HepG2 (cell line): ENCODE measurements around the gene SOX12. TPM values are rescaled to one million over a fixed set of nuclear protein-coding genes. Genes with fewer than 3 reads are reported as not detected.

Experiments
- ATF1 ChIP-seq: IDR thresholded peaks from 2 replicates; pipeline ENCODE4 v1.6.1; 2016; ENCODE audit warnings: mild to moderate bottlenecking, control low read depth
- DMAP1 ChIP-seq: IDR thresholded peaks from 2 replicates; pipeline ENCODE4 v1.6.1; 2016
- EEA1 ChIP-seq: sonication (generic); formaldehyde crosslinking; IDR thresholded peaks from 2 replicates; pipeline ENCODE4 v1.5.1; 2020; ENCODE audit warnings: mild to moderate bottlenecking, missing genetic modification reagents, borderline replicate concordance
- ETV5 ChIP-seq: IDR thresholded peaks from 2 replicates; pipeline ENCODE4 v1.6.1; 2018; ENCODE audit warnings: missing biosample characterization, missing genetic modification reagents, inconsistent platforms, borderline replicate concordance
- HMGXB3 ChIP-seq: sonication (generic); formaldehyde crosslinking; IDR thresholded peaks from 2 replicates; pipeline ENCODE4 v1.4.0; 2020; ENCODE audit warnings: missing genetic modification reagents, borderline replicate concordance
- MED13 ChIP-seq: sonication (generic); formaldehyde crosslinking; IDR thresholded peaks from 2 replicates; pipeline ENCODE4 v1.5.0; 2020; ENCODE audit warnings: missing genetic modification reagents
- MNT ChIP-seq: fragments of 450-650 bp; IDR thresholded peaks from 2 replicates; pipeline ENCODE4 v1.6.1; 2016
- NFE2 ChIP-seq: sonication (generic); formaldehyde crosslinking; IDR thresholded peaks from 2 replicates; pipeline ENCODE4 v1.4.0; 2020; ENCODE audit warnings: missing genetic modification reagents
- NR0B2 ChIP-seq: sonication (generic); formaldehyde crosslinking; IDR thresholded peaks from 2 replicates; pipeline ENCODE4 v1.4.0; 2020; ENCODE audit warnings: mild to moderate bottlenecking, missing genetic modification reagents
- SALL2 ChIP-seq: sonication (generic); formaldehyde crosslinking; IDR thresholded peaks from 2 replicates; pipeline ENCODE4 v1.8.1; 2023; ENCODE audit warnings: mild to moderate bottlenecking, missing genetic modification reagents, inconsistent platforms
- SIN3A ChIP-seq: IDR thresholded peaks from 2 replicates; pipeline ENCODE4 v1.6.1; 2011; ENCODE audit warnings: low read depth, mild to moderate bottlenecking, control low read depth, low read length, borderline replicate concordance
- TIGD3 ChIP-seq: sonication (generic); formaldehyde crosslinking; IDR thresholded peaks from 2 replicates; pipeline ENCODE4 v1.5.1; 2020; ENCODE audit warnings: mild to moderate bottlenecking, missing genetic modification reagents, borderline replicate concordance
- ZC3H4 ChIP-seq: sonication (generic); formaldehyde crosslinking; IDR thresholded peaks from 2 replicates; pipeline ENCODE4 v1.4.0; 2020; ENCODE audit warnings: missing genetic modification reagents, borderline replicate concordance
- ZNF331 ChIP-seq: sonication (generic); formaldehyde crosslinking; IDR thresholded peaks from 2 replicates; pipeline ENCODE4 v1.4.0; 2020; ENCODE audit warnings: missing genetic modification reagents
- ZNF354B ChIP-seq: sonication (generic); formaldehyde crosslinking; IDR thresholded peaks from 2 replicates; pipeline ENCODE4 v1.8.0; 2022; ENCODE audit warnings: mild to moderate bottlenecking, missing genetic modification reagents
- ZNF639 ChIP-seq: conservative IDR thresholded peaks from 2 replicates; pipeline ENCODE4 v1.6.1; 2018; ENCODE audit warnings: missing genetic modification reagents
- ZNF740 ChIP-seq: sonication (generic); formaldehyde crosslinking; IDR thresholded peaks from 2 replicates; pipeline ENCODE4 v1.4.0; 2020; ENCODE audit warnings: missing genetic modification reagents
- polyA plus RNA-seq, 8 experiments: library from polyadenylated mRNA; depleted of rRNA in 3 of 8; stranded (reverse) in 7 of 8; unstranded in 1 of 8; fragments of >200 nt; fragmentation: Illumina TruSeq in 4 of 8; extraction: Trizol in 4 of 8; gene quantifications; 2 replicates each; pipeline versions ENCODE4 v1.2.1 to v1.2.3, GENCODE V29; 2011 to 2016; ENCODE audit warnings: low read depth in 4 of 8, missing spikeins in 1 of 8, mixed read lengths in 1 of 8; ENCODE audit not compliant: insufficient read depth in 1 of 8
- total RNA-seq, 5 experiments: library from RNA; depleted of rRNA; stranded (reverse); fragments of >200 nt; fragmentation: Illumina TruSeq; extraction: Trizol; gene quantifications; 2 replicates each; pipeline ENCODE4 v1.2.3, GENCODE V29; 2016; ENCODE audit warnings: low read depth in 1 of 5
- TF ChIP-seq, protein P1 (sequence below): sonication (generic); formaldehyde crosslinking; IDR thresholded peaks from 2 replicates; pipeline ENCODE4 v1.5.1; 2020; ENCODE audit warnings: missing genetic modification reagents, mild to moderate bottlenecking, borderline replicate concordance

The SOX12 gene
- total and polyA plus RNA-seq, 2 of the 13 experiments (the other 11 are each of a cell fraction or from before 2014, with no cell fraction given), result 10.0 to 18.7 TPM

DNA sequence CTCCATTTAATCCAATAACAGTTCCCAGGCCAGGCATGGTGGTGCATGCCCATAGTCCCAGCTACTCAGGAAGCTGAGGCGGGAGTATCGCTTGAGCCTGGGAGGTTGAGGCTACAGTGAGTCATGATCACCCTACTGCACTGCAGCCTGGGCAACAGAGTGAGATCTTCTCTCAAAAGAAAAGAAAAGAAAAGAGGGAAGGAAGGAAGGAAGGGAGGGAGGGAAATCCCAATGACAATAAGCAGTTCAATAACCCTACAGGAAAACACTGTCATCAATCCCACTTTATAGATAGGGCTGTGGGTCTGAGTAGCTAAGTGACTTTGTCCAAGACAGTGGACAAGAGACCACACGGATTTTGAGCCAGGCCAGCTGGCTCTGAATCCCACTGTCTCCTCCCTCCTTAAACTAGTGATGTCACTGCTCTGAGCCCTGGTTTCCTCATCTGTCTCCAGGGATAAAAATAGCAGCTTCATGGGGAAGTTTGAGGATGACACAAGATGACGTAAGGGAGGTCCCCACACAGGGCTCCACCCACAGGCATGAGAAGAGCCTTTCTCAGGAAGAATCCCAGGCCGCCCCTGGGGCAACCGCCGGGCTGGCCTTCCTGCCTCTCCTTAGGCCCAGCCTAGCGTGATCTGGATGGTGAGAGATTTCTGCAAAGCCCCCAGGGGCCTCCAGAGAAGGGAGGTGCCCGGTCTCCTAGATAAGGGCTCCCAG, 48.0 kb downstream of the SOX12 start (continued):
- TF ChIP-seq TIGD3 (CRISPR knock-in tag) (no peak), EEA1 (CRISPR knock-in tag) (no peak), ZNF740 (no peak), ETV5 (CRISPR knock-in tag) (no peak), SIN3A (no peak), ZNF331 (CRISPR knock-in tag) (peak; percentile 9; the same call in 1 of the 2 replicates), MED13 (CRISPR knock-in tag) (no peak), ZNF639 (CRISPR knock-in tag) (no peak), ATF1 (CRISPR knock-in tag) (no peak), NFE2 (CRISPR knock-in tag) (no peak), HMGXB3 (CRISPR knock-in tag) (no peak), DMAP1 (0 out of 2 replicates have a peak, but pooled peaks have one; percentile 21), ZNF354B (CRISPR knock-in tag) (no peak), NR0B2 (CRISPR knock-in tag) (no peak), MNT (no peak), SALL2 (no peak), ZC3H4 (CRISPR knock-in tag) (no peak)
- TF ChIP-seq, protein P1, sequence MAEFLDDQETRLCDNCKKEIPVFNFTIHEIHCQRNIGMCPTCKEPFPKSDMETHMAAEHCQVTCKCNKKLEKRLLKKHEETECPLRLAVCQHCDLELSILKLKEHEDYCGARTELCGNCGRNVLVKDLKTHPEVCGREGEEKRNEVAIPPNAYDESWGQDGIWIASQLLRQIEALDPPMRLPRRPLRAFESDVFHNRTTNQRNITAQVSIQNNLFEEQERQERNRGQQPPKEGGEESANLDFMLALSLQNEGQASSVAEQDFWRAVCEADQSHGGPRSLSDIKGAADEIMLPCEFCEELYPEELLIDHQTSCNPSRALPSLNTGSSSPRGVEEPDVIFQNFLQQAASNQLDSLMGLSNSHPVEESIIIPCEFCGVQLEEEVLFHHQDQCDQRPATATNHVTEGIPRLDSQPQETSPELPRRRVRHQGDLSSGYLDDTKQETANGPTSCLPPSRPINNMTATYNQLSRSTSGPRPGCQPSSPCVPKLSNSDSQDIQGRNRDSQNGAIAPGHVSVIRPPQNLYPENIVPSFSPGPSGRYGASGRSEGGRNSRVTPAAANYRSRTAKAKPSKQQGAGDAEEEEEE (CRISPR knock-in tag), result no peak
